ENCODE measurements around the gene GABRE.
"Not testable (repeated sequence)": the region's sequence is repeated elsewhere in the genome, so short reads cannot be mapped to it uniquely, and the experiment has no call there.

Gene GABRE

DNA sequence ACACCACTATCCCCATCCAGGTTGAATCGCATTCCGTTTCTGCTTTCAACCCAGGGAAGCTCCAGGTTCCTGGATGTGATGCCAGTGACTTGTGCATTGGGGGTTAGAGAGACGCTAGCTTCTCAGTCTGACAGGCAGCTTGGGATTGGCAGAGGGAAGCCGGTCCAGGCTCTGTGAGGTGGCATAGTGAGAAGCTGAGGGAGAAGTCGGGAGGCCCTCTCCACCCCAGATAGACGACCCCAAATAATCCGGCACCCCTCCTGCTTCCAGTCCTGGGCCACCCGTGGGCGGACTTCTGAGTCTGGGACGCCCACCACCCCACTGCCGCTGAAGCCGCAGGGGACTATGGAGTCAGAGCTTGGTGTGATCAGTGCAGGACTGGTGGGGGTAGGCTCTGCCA, 54.4 kb downstream of the GABRE start:
- Histone ChIP-seq H3K4me1 (ENCODE audit: low read length) (no peaks in the 10 kb centered on the region), H3K9me2 (replicated peaks; ENCODE audit: insufficient read depth, low read length) (no peaks in the 10 kb centered on the region), H3F3A (ENCODE audit: insufficient read depth, low read length) (no peaks in the 10 kb centered on the region), H3K9ac (ENCODE audit: low read length) (no peak overlapping the region), H4K20me1 (ENCODE audit: insufficient read depth, low read length) (no peaks in the 10 kb centered on the region), H3K9me3 (replicated peaks; ENCODE audit: insufficient read depth, low read length) (no peaks in the 10 kb centered on the region), H3K27me3 (replicated peaks; ENCODE audit: insufficient read depth, low read length) (no peaks in the 10 kb centered on the region), H3K4me3 (ENCODE audit: low read length) (no peak overlapping the region), H3K36me3 (replicated peaks; ENCODE audit: insufficient read depth, low read length) (no peaks in the 10 kb centered on the region), H3K4me2 (ENCODE audit: low read depth, low read length) (no peak overlapping the region), H3K79me2 (ENCODE audit: low read length) (no peaks in the 10 kb centered on the region), H3K27ac (ENCODE audit: low read length) (no peak overlapping the region), H2AFZ (ENCODE audit: low read length) (no peak overlapping the region)
- TF ChIP-seq, protein P1, sequence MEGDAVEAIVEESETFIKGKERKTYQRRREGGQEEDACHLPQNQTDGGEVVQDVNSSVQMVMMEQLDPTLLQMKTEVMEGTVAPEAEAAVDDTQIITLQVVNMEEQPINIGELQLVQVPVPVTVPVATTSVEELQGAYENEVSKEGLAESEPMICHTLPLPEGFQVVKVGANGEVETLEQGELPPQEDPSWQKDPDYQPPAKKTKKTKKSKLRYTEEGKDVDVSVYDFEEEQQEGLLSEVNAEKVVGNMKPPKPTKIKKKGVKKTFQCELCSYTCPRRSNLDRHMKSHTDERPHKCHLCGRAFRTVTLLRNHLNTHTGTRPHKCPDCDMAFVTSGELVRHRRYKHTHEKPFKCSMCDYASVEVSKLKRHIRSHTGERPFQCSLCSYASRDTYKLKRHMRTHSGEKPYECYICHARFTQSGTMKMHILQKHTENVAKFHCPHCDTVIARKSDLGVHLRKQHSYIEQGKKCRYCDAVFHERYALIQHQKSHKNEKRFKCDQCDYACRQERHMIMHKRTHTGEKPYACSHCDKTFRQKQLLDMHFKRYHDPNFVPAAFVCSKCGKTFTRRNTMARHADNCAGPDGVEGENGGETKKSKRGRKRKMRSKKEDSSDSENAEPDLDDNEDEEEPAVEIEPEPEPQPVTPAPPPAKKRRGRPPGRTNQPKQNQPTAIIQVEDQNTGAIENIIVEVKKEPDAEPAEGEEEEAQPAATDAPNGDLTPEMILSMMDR (IDR thresholded peaks at IDR 0.05; ENCODE audit: low read length) = no peak
- TF ChIP-seq EZH2 (optimal IDR thresholded peaks at IDR 0.05; ENCODE audit: low read depth, low read length) = no peak
- TF ChIP-seq EZH2phosphoT487 (IDR thresholded peaks at IDR 0.05; ENCODE audit: low read length) = no peak
- no peak for DNase-seq

GRCh38 chrX:151919610-151920009, 54.9 kb downstream of the GABRE start:
- Histone ChIP-seq H3K4me3 (ENCODE audit: low read length) (no peak overlapping the region), H3K9me2 (replicated peaks; ENCODE audit: insufficient read depth, low read length) (no peaks in the 10 kb centered on the region), H3K27ac (ENCODE audit: low read length) (no peak overlapping the region), H4K20me1 (ENCODE audit: insufficient read depth, low read length) (no peaks in the 10 kb centered on the region), H3K36me3 (replicated peaks; ENCODE audit: insufficient read depth, low read length) (no peaks in the 10 kb centered on the region), H3F3A (ENCODE audit: insufficient read depth, low read length) (no peaks in the 10 kb centered on the region), H3K9me3 (replicated peaks; ENCODE audit: insufficient read depth, low read length) (no peaks in the 10 kb centered on the region), H2AFZ (ENCODE audit: low read length) (no peak overlapping the region), H3K9ac (ENCODE audit: low read length) (no peak overlapping the region), H3K27me3 (replicated peaks; ENCODE audit: insufficient read depth, low read length) (no peaks in the 10 kb centered on the region), H3K79me2 (ENCODE audit: low read length) (no peaks in the 10 kb centered on the region), H3K4me2 (ENCODE audit: low read depth, low read length) (no peak overlapping the region), H3K4me1 (ENCODE audit: low read length) (no peaks in the 10 kb centered on the region)
- no peak for DNase-seq
- TF ChIP-seq, protein P1 (IDR thresholded peaks at IDR 0.05; ENCODE audit: low read length) = no peak
- TF ChIP-seq EZH2 (optimal IDR thresholded peaks at IDR 0.05; ENCODE audit: low read depth, low read length) (no peak), EZH2phosphoT487 (IDR thresholded peaks at IDR 0.05; ENCODE audit: low read length) (no peak)

GRCh38 chrX:151918736-151919135, 55.7 kb downstream of the GABRE start:
- H3F3A ChIP-seq (ENCODE audit: insufficient read depth, low read length); H3K9ac ChIP-seq (ENCODE audit: low read length); H2AFZ ChIP-seq (ENCODE audit: low read length); H3K36me3 ChIP-seq (replicated peaks; ENCODE audit: insufficient read depth, low read length); H3K4me3 ChIP-seq (ENCODE audit: low read length); DNase-seq; H3K4me2 ChIP-seq (ENCODE audit: low read depth, low read length); H3K9me3 ChIP-seq (replicated peaks; ENCODE audit: insufficient read depth, low read length); H4K20me1 ChIP-seq (ENCODE audit: insufficient read depth, low read length); H3K4me1 ChIP-seq (ENCODE audit: low read length); H3K27me3 ChIP-seq (replicated peaks; ENCODE audit: insufficient read depth, low read length); H3K79me2 ChIP-seq (ENCODE audit: low read length); H3K27ac ChIP-seq (ENCODE audit: low read length); H3K9me2 ChIP-seq (replicated peaks; ENCODE audit: insufficient read depth, low read length): not testable (repeated sequence)

DNA sequence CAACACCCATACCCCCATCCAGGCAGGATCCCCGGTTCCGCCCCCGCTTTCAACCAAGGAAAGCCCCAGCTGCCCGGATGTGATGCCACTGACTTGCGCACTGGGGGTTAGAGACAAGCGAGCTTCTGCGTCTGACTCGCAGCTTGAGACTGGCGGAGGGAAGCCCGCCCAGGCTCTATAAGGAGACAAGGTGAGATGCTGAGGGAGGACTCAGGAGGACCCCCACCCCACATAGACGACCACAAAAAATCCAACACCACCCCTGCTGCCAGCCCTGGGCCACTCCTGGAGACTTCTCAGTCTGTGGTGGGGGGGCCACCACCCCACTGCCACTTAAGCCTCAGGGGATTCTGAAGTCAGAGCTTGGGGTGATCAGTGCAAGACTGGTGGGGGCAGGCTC, 61.7 kb downstream of the GABRE start, which contains the start of gene MAGEA4:
Gene MAGEA4 (plus strand): TSS at position 110 of the 400 bp plus-strand sequence. CDS start 10,776 bp downstream, outside the sequence.
- no peaks in the 10 kb centered on the region for H3K9me2 ChIP-seq (replicated peaks; ENCODE audit: insufficient read depth, low read length)
- H3K4me2 ChIP-seq (ENCODE audit: low read depth, low read length) = no peak within 1 kb of the TSS
- DNase-seq = no peak
- H3K4me3 ChIP-seq (ENCODE audit: low read length) = no peak within 1 kb of the TSS
- no peaks in the 10 kb centered on the region for H3K27me3 ChIP-seq (replicated peaks; ENCODE audit: insufficient read depth, low read length)
- no peak within 1 kb of the TSS for H2AFZ ChIP-seq (ENCODE audit: low read length)
- no peak within 1 kb of the TSS for H3K27ac ChIP-seq (ENCODE audit: low read length)
- H3K9ac ChIP-seq (ENCODE audit: low read length) = no peak within 1 kb of the TSS
- no peaks in the 10 kb centered on the region for H3K4me1 ChIP-seq (ENCODE audit: low read length)
- H4K20me1 ChIP-seq (ENCODE audit: insufficient read depth, low read length) = no peaks in the 10 kb centered on the region
- no peaks in the 10 kb centered on the region for H3F3A ChIP-seq (ENCODE audit: insufficient read depth, low read length)
- H3K9me3 ChIP-seq (replicated peaks; ENCODE audit: insufficient read depth, low read length) = no peaks in the 10 kb centered on the region
- no peaks in the 10 kb centered on the region for H3K79me2 ChIP-seq (ENCODE audit: low read length)
- TF ChIP-seq EZH2phosphoT487 (IDR thresholded peaks at IDR 0.05; ENCODE audit: low read length) = no peak
- TF ChIP-seq, protein P1 (IDR thresholded peaks at IDR 0.05; ENCODE audit: low read length) = no peak
- TF ChIP-seq EZH2 (optimal IDR thresholded peaks at IDR 0.05; ENCODE audit: low read depth, low read length) = no peak
- H3K36me3 ChIP-seq (replicated peaks; ENCODE audit: insufficient read depth, low read length) = no peaks in the 10 kb centered on the region
